Stimulated activated naive B cell treated with anti-CD40 and anti-IgM and Interleukin-4, amounts not matched to agents 10 μg/mL and 1 μg/mL and 100 μg/mL, for 72 hours (primary cell): ENCODE data around the gene MED7.

Source experiments
- ATAC-seq, 2 donors: fragments of 150-1000 bp; cut with Tn5 transposase; replicated peaks; 2 replicates each; pipeline ENCODE4 v1.10.0; 2021; ENCODE audit warnings: moderate library complexity in 1 of 2
- DNase-seq: peaks from one replicate; pipeline ENCODE4 v3.0.0; 2021
- H3K27ac Mint-ChIP-seq: one replicate; pipeline ENCODE4 v1.8.0; 2022; ENCODE audit warnings: mild to moderate bottlenecking, mixed read lengths
- H3K27me3 Mint-ChIP-seq, 2 donors: one replicate each; pipeline ENCODE4 v1.8.0; 2022; ENCODE audit warnings: mixed read lengths in 2 of 2
- H3K36me3 Mint-ChIP-seq, 2 donors: one replicate each; pipeline ENCODE4 v1.8.0; 2022; ENCODE audit warnings: mixed read lengths in 2 of 2, mild to moderate bottlenecking in 1 of 2
- H3K4me1 Mint-ChIP-seq, 2 donors: one replicate each; pipeline ENCODE4 v1.8.0; 2022; ENCODE audit warnings: mixed read lengths in 2 of 2, mild to moderate bottlenecking in 1 of 2
- H3K4me3 Mint-ChIP-seq, 2 donors: one replicate each; pipeline ENCODE4 v1.8.0; 2022; ENCODE audit warnings: mild to moderate bottlenecking in 2 of 2, mixed read lengths in 2 of 2, moderate library complexity in 1 of 2
- H3K9me3 Mint-ChIP-seq, 2 donors: one replicate each; pipeline ENCODE4 v1.8.0; 2022; ENCODE audit warnings: mixed read lengths in 2 of 2, mild to moderate bottlenecking in 1 of 2

MED7 gene

GRCh38 chr5:157148734-157149615 lies 6.3 kb upstream of the MED7 start:
- Mint-ChIP-seq H3K9me3 (no peaks in the 10 kb centered on the region), H3K4me1 (peaks cover 11 to 16% of the 10 kb centered on the region in 2 donors), H3K27ac (peak overlapping the region; percentile 62), H3K27me3 (no peaks in the 10 kb centered on the region), H3K36me3 (no peaks in the 10 kb centered on the region), H3K4me3 (no peak overlapping the region)
- ATAC-seq: peak; percentile 92 to 94
- DNase-seq: peak; percentile 66

- H3K36me3 Mint-ChIP-seq: peaks cover 11 to 20% of the 10 kb centered on the region in 2 donors
- peak overlapping the region; percentile 98 for H3K27ac Mint-ChIP-seq
- peak overlapping the region; percentile 92 to 96 for H3K4me3 Mint-ChIP-seq
- H3K27me3 Mint-ChIP-seq: no peaks in the 10 kb centered on the region
- no peaks in the 10 kb centered on the region for H3K9me3 Mint-ChIP-seq
- ATAC-seq (peak; percentile 57 to 59), DNase-seq (peak; percentile 27)
- peaks cover 17 to 31% of the 10 kb centered on the region in 2 donors for H3K4me1 Mint-ChIP-seq
Observed at GRCh38 chr5:157143127-157143971, 684 bp upstream of the MED7 start.

- Mint-ChIP-seq H3K9me3 (no peaks in the 10 kb centered on the region), H3K36me3 (peaks cover 26 to 47% of the 10 kb centered on the region in 2 donors)
Observed at GRCh38 chr5:157137691-157138090, 5.0 kb downstream of the MED7 start.

GRCh38 chr5:157132281-157132612 lies 10.4 kb downstream of the MED7 start:
- no peak overlapping the region for H3K27ac Mint-ChIP-seq
- peaks cover 12 to 17% of the 10 kb centered on the region in 2 donors for H3K36me3 Mint-ChIP-seq
- peaks cover 16 to 26% of the 10 kb centered on the region in 2 donors for H3K4me1 Mint-ChIP-seq
- H3K9me3 Mint-ChIP-seq: no peaks in the 10 kb centered on the region
- H3K4me3 Mint-ChIP-seq: no peak overlapping the region
- H3K27me3 Mint-ChIP-seq: no peaks in the 10 kb centered on the region
- ATAC-seq (no peak), DNase-seq (no peak)

More at GRCh38 chr5:157137691-157138090, 5.0 kb downstream of the MED7 start:
- no peak for ATAC-seq
- H3K27ac Mint-ChIP-seq: no peak overlapping the region
- DNase-seq: no peak
- H3K4me1 Mint-ChIP-seq: peaks cover 25 to 47% of the 10 kb centered on the region in 2 donors
- no peak overlapping the region for H3K4me3 Mint-ChIP-seq
- H3K27me3 Mint-ChIP-seq: no peaks in the 10 kb centered on the region

GRCh38 chr5:157130925-157131324 lies 11.7 kb downstream of the MED7 start:
- H3K4me3 Mint-ChIP-seq: no peak overlapping the region
- no peak overlapping the region for H3K27ac Mint-ChIP-seq
- peaks cover 4 to 10% of the 10 kb centered on the region in 2 donors for H3K36me3 Mint-ChIP-seq
- H3K4me1 Mint-ChIP-seq: peaks cover 11 to 22% of the 10 kb centered on the region in 2 donors
- ATAC-seq (peak; percentile 88 to 93), DNase-seq (no peak)
- no peaks in the 10 kb centered on the region for H3K9me3 Mint-ChIP-seq
- no peaks in the 10 kb centered on the region for H3K27me3 Mint-ChIP-seq

GRCh38 chr5:157121709-157122108 lies 21.0 kb downstream of the MED7 start:
- Mint-ChIP-seq H3K27ac (no peak overlapping the region), H3K27me3 (no peaks in the 10 kb centered on the region), H3K9me3 (peaks cover 9 to 14% of the 10 kb centered on the region in 2 donors), H3K36me3 (peaks cover 5 to 22% of the 10 kb centered on the region in 2 donors), H3K4me1 (no peaks in the 10 kb centered on the region), H3K4me3 (no peak overlapping the region)
- DNase-seq (no peak), ATAC-seq (no peak)

- Mint-ChIP-seq H3K4me1 (peaks cover 0 to 2% of the 10 kb centered on the region in 2 donors), H3K4me3 (no peak overlapping the region), H3K27me3 (no peaks in the 10 kb centered on the region), H3K9me3 (peaks cover 9 to 14% of the 10 kb centered on the region in 2 donors), H3K27ac (peak overlapping the region; percentile 51), H3K36me3 (peaks cover 5 to 22% of the 10 kb centered on the region in 2 donors)
- no peak for DNase-seq
- no peak for ATAC-seq
Observed at GRCh38 chr5:157120102-157120501, 22.6 kb downstream of the MED7 start.

GRCh38 chr5:157116483-157116954 lies 26.1 kb downstream of the MED7 start:
- peaks cover 4 to 6% of the 10 kb centered on the region in 2 donors for H3K9me3 Mint-ChIP-seq
- no peak for DNase-seq
- no peak overlapping the region for H3K27ac Mint-ChIP-seq
- H3K27me3 Mint-ChIP-seq: no peaks in the 10 kb centered on the region
- no peak overlapping the region for H3K4me3 Mint-ChIP-seq
- peaks cover 0 to 6% of the 10 kb centered on the region in 2 donors for H3K36me3 Mint-ChIP-seq
- no peak for ATAC-seq
- H3K4me1 Mint-ChIP-seq: peaks cover 0 to 5% of the 10 kb centered on the region in 2 donors

- no peaks in the 10 kb centered on the region for H3K9me3 Mint-ChIP-seq
- ATAC-seq (no peak), DNase-seq (no peak)
- no peaks in the 10 kb centered on the region for H3K36me3 Mint-ChIP-seq
- H3K4me3 Mint-ChIP-seq: no peak overlapping the region
- H3K27me3 Mint-ChIP-seq: no peaks in the 10 kb centered on the region
- peaks cover 4 to 5% of the 10 kb centered on the region in 2 donors for H3K4me1 Mint-ChIP-seq
- no peak overlapping the region for H3K27ac Mint-ChIP-seq
Observed at GRCh38 chr5:157115502-157115901, 27.2 kb downstream of the MED7 start.

- ATAC-seq: no peak
- Mint-ChIP-seq H3K9me3 (no peaks in the 10 kb centered on the region), H3K27ac (no peak overlapping the region), H3K27me3 (no peaks in the 10 kb centered on the region), H3K4me3 (no peak overlapping the region), H3K36me3 (no peaks in the 10 kb centered on the region), H3K4me1 (peaks cover 5% of the 10 kb centered on the region in 2 donors)
- DNase-seq: no peak
Observed at GRCh38 chr5:157115012-157115411, 27.7 kb downstream of the MED7 start.

GRCh38 chr5:157113002-157113401 lies 29.7 kb downstream of the MED7 start:
- Mint-ChIP-seq H3K9me3 (no peaks in the 10 kb centered on the region), H3K27ac (peak overlapping the region; percentile 25), H3K36me3 (no peaks in the 10 kb centered on the region), H3K27me3 (no peaks in the 10 kb centered on the region), H3K4me3 (no peak overlapping the region), H3K4me1 (peaks cover 18 to 25% of the 10 kb centered on the region in 2 donors)
- ATAC-seq: no peak
- no peak for DNase-seq

- DNase-seq: peak; percentile 36
- H3K27me3 Mint-ChIP-seq: no peaks in the 10 kb centered on the region
- H3K4me1 Mint-ChIP-seq: peaks cover 19 to 47% of the 10 kb centered on the region in 2 donors
- no peaks in the 10 kb centered on the region for H3K9me3 Mint-ChIP-seq
- ATAC-seq: peak; percentile 77 to 80
- H3K4me3 Mint-ChIP-seq: peak overlapping the region; percentile 79 to 87
- no peaks in the 10 kb centered on the region for H3K36me3 Mint-ChIP-seq
- peak overlapping the region; percentile 98 for H3K27ac Mint-ChIP-seq
Observed at GRCh38 chr5:157109744-157110143, 32.9 kb downstream of the MED7 start.

- ATAC-seq: peak; percentile 91 to 92
- H3K27ac Mint-ChIP-seq: peak within 1 kb of the TSS; percentile 98
- no peaks in the 10 kb centered on the region for H3K9me3 Mint-ChIP-seq
- H3K4me3 Mint-ChIP-seq: peak within 1 kb of the TSS; percentile 81 to 87
- peak; percentile 40 for DNase-seq
- peaks cover 19 to 47% of the 10 kb centered on the region in 2 donors for H3K4me1 Mint-ChIP-seq
- no peaks in the 10 kb centered on the region for H3K27me3 Mint-ChIP-seq
- H3K36me3 Mint-ChIP-seq: peaks cover 0 to 3% of the 10 kb centered on the region in 2 donors
Observed at GRCh38 chr5:157108976-157109375, 33.7 kb downstream of the MED7 start, which contains the start of gene HAVCR2. Gene HAVCR2, minus strand, starts transcription at chr5:157109044. Its CDS starts 61 bp downstream, at chr5:157108983.

- peaks cover 2 to 3% of the 10 kb centered on the region in 2 donors for H3K36me3 Mint-ChIP-seq
- H3K4me3 Mint-ChIP-seq: peak overlapping the region; percentile 13 to 59
- no peaks in the 10 kb centered on the region for H3K27me3 Mint-ChIP-seq
- peaks cover 16 to 47% of the 10 kb centered on the region in 2 donors for H3K4me1 Mint-ChIP-seq
- no peak overlapping the region for H3K27ac Mint-ChIP-seq
- DNase-seq (no peak), ATAC-seq (no peak)
- no peaks in the 10 kb centered on the region for H3K9me3 Mint-ChIP-seq
Observed at GRCh38 chr5:157107508-157107907, 35.2 kb downstream of the MED7 start.
